ENCODE data around the gene B9D1.

B9D1 gene

DNA sequence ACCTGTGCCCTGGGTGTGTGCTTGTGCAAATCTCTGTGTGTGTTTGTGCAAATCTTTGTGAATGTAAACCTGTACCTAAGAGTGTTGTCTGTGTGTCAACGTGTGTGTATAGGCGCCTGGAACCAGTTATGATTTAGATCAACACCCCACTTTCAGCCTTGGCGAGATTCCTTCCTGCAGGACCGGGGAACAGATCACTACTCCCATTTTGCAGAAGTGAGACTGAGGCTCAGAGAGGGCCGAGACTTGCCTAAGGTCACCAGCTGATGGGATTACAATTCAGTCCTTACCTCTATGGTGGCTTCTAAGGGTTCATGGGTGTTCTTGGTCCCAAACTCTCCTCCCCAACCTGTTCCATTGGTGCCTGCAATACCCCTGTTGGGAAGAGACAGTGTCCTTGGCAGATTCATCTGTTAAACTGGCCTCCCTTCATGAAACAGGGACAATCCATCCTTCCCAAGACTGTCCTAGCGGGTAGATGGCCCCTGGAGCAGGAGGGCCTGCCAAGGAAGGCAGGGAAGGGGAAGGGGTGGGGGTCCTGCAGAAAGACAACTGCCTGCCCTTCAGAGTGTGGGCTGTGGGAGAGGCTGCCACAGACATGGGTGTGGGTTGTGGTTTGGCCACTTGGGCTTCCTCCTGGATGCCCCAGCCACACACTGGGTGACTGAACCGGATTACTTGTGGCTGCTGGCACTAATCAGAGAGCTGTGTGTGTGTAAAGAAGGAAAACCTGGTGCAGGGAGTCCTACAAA is 8.9 kb upstream of the B9D1 start:
- Histone ChIP-seq H3K36me3 (replicated peaks; ENCODE audit: insufficient read depth, low read length) (no peaks in the 10 kb centered on the region), H2AFZ (ENCODE audit: low read length) (no peak overlapping the region), H3K27me3 (replicated peaks; ENCODE audit: insufficient read depth, low read length) (no peaks in the 10 kb centered on the region), H3K4me3 (ENCODE audit: low read length) (no peak overlapping the region), H3K9ac (ENCODE audit: low read length) (no peak overlapping the region), H3K9me2 (replicated peaks; ENCODE audit: insufficient read depth, low read length) (no peaks in the 10 kb centered on the region), H3F3A (ENCODE audit: insufficient read depth, low read length) (no peaks in the 10 kb centered on the region; the same call in 1 of the 2 replicates), H4K20me1 (ENCODE audit: insufficient read depth, low read length) (no peaks in the 10 kb centered on the region), H3K9me3 (replicated peaks; ENCODE audit: insufficient read depth, low read length) (no peaks in the 10 kb centered on the region), H3K4me1 (ENCODE audit: low read length) (peaks cover 8% of the 10 kb centered on the region; the same call in 1 of the 2 replicates), H3K79me2 (ENCODE audit: low read length) (no peaks in the 10 kb centered on the region), H3K4me2 (ENCODE audit: low read depth, low read length) (no peak overlapping the region), H3K27ac (ENCODE audit: low read length) (no peak overlapping the region)
- no peak for DNase-seq
- TF ChIP-seq, protein P1, sequence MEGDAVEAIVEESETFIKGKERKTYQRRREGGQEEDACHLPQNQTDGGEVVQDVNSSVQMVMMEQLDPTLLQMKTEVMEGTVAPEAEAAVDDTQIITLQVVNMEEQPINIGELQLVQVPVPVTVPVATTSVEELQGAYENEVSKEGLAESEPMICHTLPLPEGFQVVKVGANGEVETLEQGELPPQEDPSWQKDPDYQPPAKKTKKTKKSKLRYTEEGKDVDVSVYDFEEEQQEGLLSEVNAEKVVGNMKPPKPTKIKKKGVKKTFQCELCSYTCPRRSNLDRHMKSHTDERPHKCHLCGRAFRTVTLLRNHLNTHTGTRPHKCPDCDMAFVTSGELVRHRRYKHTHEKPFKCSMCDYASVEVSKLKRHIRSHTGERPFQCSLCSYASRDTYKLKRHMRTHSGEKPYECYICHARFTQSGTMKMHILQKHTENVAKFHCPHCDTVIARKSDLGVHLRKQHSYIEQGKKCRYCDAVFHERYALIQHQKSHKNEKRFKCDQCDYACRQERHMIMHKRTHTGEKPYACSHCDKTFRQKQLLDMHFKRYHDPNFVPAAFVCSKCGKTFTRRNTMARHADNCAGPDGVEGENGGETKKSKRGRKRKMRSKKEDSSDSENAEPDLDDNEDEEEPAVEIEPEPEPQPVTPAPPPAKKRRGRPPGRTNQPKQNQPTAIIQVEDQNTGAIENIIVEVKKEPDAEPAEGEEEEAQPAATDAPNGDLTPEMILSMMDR (IDR thresholded peaks at IDR 0.05; ENCODE audit: low read length): no peak
- TF ChIP-seq EZH2 (optimal IDR thresholded peaks at IDR 0.05; ENCODE audit: low read depth, low read length) (no peak), EZH2phosphoT487 (IDR thresholded peaks at IDR 0.05; ENCODE audit: low read length) (no peak)

DNA sequence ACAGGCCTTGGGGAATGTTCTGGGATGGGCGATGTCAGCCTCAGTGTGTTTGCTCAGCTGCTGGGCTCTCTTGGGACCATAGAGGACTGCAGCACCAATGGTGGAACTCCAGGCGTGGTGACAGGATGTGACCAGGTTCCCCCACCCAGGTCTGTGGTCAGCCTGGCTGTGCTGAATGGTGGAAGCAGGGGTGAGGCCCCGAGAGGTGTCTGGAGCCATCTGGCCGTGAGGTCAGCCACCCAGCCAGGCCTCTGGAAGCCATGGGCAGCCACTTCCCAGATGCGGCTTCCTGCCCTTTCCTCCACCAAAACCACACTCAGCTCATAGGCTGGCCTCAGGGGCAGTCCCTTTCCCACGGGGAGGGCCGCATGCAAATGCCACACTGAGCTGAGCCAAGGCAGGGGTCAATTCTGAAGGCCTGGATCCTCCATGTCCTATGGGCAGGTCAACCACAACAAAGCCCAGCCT is 8.0 kb upstream of the B9D1 start:
- TF ChIP-seq EZH2phosphoT487 (IDR thresholded peaks at IDR 0.05; ENCODE audit: low read length) (no peak), EZH2 (optimal IDR thresholded peaks at IDR 0.05; ENCODE audit: low read depth, low read length) (no peak)
- TF ChIP-seq, protein P1 (IDR thresholded peaks at IDR 0.05; ENCODE audit: low read length): no peak
- Histone ChIP-seq H3K9me3 (replicated peaks; ENCODE audit: insufficient read depth, low read length) (no peaks in the 10 kb centered on the region), H3K9ac (ENCODE audit: low read length) (no peak overlapping the region), H3K4me3 (ENCODE audit: low read length) (no peak overlapping the region), H3F3A (ENCODE audit: insufficient read depth, low read length) (no peaks in the 10 kb centered on the region), H3K36me3 (replicated peaks; ENCODE audit: insufficient read depth, low read length) (no peaks in the 10 kb centered on the region), H3K27me3 (replicated peaks; ENCODE audit: insufficient read depth, low read length) (no peaks in the 10 kb centered on the region), H3K79me2 (ENCODE audit: low read length) (no peaks in the 10 kb centered on the region), H3K4me1 (ENCODE audit: low read length) (peaks cover 8% of the 10 kb centered on the region; the same call in 1 of the 2 replicates), H3K9me2 (replicated peaks; ENCODE audit: insufficient read depth, low read length) (no peaks in the 10 kb centered on the region), H3K27ac (ENCODE audit: low read length) (no peak overlapping the region), H3K4me2 (ENCODE audit: low read depth, low read length) (no peak overlapping the region), H4K20me1 (ENCODE audit: insufficient read depth, low read length) (no peaks in the 10 kb centered on the region), H2AFZ (ENCODE audit: low read length) (no peak overlapping the region)
- no peak for DNase-seq

DNA sequence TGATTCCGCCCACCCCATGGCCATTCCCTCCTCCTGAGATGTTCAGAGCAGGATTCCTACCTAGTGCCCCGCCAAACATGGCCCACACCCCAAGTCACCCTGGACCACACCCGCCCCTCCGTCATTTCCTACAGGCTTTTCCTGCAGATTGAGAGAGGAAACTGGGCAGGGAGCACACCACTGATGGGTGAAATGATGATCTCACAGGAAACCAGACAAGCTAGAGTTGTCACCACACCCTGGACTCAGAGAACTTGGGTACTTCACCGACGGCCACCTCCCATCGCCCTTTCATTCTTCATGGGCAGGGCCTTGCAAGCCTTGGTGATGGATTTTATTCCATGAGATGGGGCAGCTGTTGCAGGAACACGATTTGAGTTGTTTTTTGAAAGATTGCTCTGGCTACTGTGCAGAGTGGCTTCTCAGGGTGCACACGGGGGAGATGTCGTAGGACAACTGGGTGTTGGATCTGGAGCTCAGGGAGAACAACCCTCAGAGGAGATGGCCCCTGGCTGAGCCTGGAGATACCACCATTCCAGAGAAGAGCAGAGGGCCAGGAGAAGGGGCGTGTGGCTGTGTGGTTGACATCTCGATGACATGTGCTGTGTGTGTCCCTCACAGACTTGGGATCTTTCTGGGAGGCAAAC is 7.4 kb upstream of the B9D1 start:
- Histone ChIP-seq H3K4me3 (ENCODE audit: low read length) (no peak overlapping the region), H4K20me1 (ENCODE audit: insufficient read depth, low read length) (no peaks in the 10 kb centered on the region), H3K36me3 (replicated peaks; ENCODE audit: insufficient read depth, low read length) (no peaks in the 10 kb centered on the region), H3K9me3 (replicated peaks; ENCODE audit: insufficient read depth, low read length) (no peaks in the 10 kb centered on the region), H3F3A (ENCODE audit: insufficient read depth, low read length) (no peaks in the 10 kb centered on the region), H3K9me2 (replicated peaks; ENCODE audit: insufficient read depth, low read length) (no peaks in the 10 kb centered on the region), H3K4me2 (ENCODE audit: low read depth, low read length) (no peak overlapping the region), H2AFZ (ENCODE audit: low read length) (no peak overlapping the region), H3K4me1 (ENCODE audit: low read length) (peaks cover 8% of the 10 kb centered on the region; the same call in 1 of the 2 replicates), H3K9ac (ENCODE audit: low read length) (no peak overlapping the region), H3K27ac (ENCODE audit: low read length) (no peak overlapping the region), H3K79me2 (ENCODE audit: low read length) (no peaks in the 10 kb centered on the region), H3K27me3 (replicated peaks; ENCODE audit: insufficient read depth, low read length) (no peaks in the 10 kb centered on the region; the same call in 1 of the 2 replicates)
- TF ChIP-seq EZH2phosphoT487 (IDR thresholded peaks at IDR 0.05; ENCODE audit: low read length): no peak
- TF ChIP-seq, protein P1 (IDR thresholded peaks at IDR 0.05; ENCODE audit: low read length): no peak
- no peak for TF ChIP-seq EZH2 (optimal IDR thresholded peaks at IDR 0.05; ENCODE audit: low read depth, low read length)
- DNase-seq: no peak

Measured in MM.1S (cell line).